IMR-90 (cell line): ENCODE measurements around the gene TUBA3E. TPM values are rescaled to one million over a fixed set of nuclear protein-coding genes. Genes with fewer than 3 reads are reported as not detected.

Experiments used
- ATAC-seq: fragments of 200-7000 bp; cut with Tn5 transposase; 2 replicates; pipeline ENCODE4 v1.9.1; 2020; ENCODE audit warnings: low read depth, mild to moderate bottlenecking, moderate library complexity
- BruUV-seq: library from RNA; stranded (reverse); fragments of 400-500 nt; replicated peaks from 2 replicates; lab custom pipeline; 2021; lab: Mats Ljungman, UMichigan
- CTCF ChIA-PET: fragments of 300-600 bp; formaldehyde crosslinking; extraction: SDS; loops from one replicate; lab custom pipeline; 2021; ENCODE audit warnings: antibody characterized with exemption; lab: Yijun Ruan, JAX
- POLR2A ChIA-PET: fragments of 300-600 bp; sonication (Branson Sonifier 250); formaldehyde crosslinking; loops from one replicate; lab custom pipeline; 2022; ENCODE audit warnings: antibody characterized with exemption; ENCODE audit not compliant: unreplicated experiment; lab: Charles Lee
- DNase-seq: peaks from one replicate; pipeline ENCODE4 v3.0.0; 2013
- H2AFZ ChIP-seq: replicated peaks from 2 replicates; pipeline ENCODE3; 2013; ENCODE audit warnings: low read length, mild to moderate bottlenecking; ENCODE audit not compliant: poor library complexity
- H2AK5ac ChIP-seq: 2 replicates; pipeline ENCODE4 v1.6.1; 2013; ENCODE audit warnings: low read depth, low read length, inconsistent platforms
- H2AK9ac ChIP-seq: replicated peaks from 2 replicates; pipeline ENCODE3; 2013; ENCODE audit warnings: mild to moderate bottlenecking, low read depth, low read length, moderate library complexity; ENCODE audit not compliant: poor library complexity
- H2BK120ac ChIP-seq: 2 replicates; pipeline ENCODE4 v1.6.1; 2013; ENCODE audit warnings: low read depth, low read length, inconsistent platforms
- H2BK15ac ChIP-seq: 3 replicates; pipeline ENCODE4 v1.6.1; 2013; ENCODE audit warnings: low read depth, low read length, inconsistent platforms
- H2BK20ac ChIP-seq: 2 replicates; pipeline ENCODE4 v1.6.1; 2013; ENCODE audit warnings: low read depth, mild to moderate bottlenecking, inconsistent platforms, low read length, moderate library complexity
- H2BK5ac ChIP-seq: 2 replicates; pipeline ENCODE4 v1.6.1; 2013; ENCODE audit warnings: mild to moderate bottlenecking, low read depth, low read length, inconsistent platforms; ENCODE audit not compliant: poor library complexity, severe bottlenecking
- H3K14ac ChIP-seq: replicated peaks from 2 replicates; pipeline ENCODE4 v1.6.1; 2013; ENCODE audit warnings: low read depth, low read length, inconsistent platforms
- H3K18ac ChIP-seq: 2 replicates; pipeline ENCODE4 v1.6.1; 2013; ENCODE audit warnings: low read depth, low read length, control low read depth
- H3K23ac ChIP-seq: 2 replicates; pipeline ENCODE4 v1.6.1; 2013; ENCODE audit warnings: low read depth, low read length, inconsistent platforms
- H3K27ac ChIP-seq: 2 replicates; pipeline ENCODE4 v1.5.1; 2013; ENCODE audit warnings: mild to moderate bottlenecking, control low read depth, low read length; ENCODE audit not compliant: insufficient read depth
- H3K27me3 ChIP-seq: 2 replicates; pipeline ENCODE4 v1.6.1; 2013; ENCODE audit warnings: low read length; ENCODE audit not compliant: control insufficient read depth, insufficient read depth
- H3K36me3 ChIP-seq: 2 replicates; pipeline ENCODE4 v1.6.1; 2013; ENCODE audit warnings: low read length, mixed read lengths; ENCODE audit not compliant: control insufficient read depth, insufficient read depth
- H3K4ac ChIP-seq: 2 replicates; pipeline ENCODE4 v1.6.1; 2013; ENCODE audit warnings: low read depth, low read length, inconsistent platforms
- H3K4me1 ChIP-seq: 2 replicates; pipeline ENCODE4 v1.6.1; 2013; ENCODE audit warnings: low read length, mixed read lengths; ENCODE audit not compliant: control insufficient read depth, insufficient read depth
- H3K4me2 ChIP-seq: 2 replicates; pipeline ENCODE4 v1.6.1; 2013; ENCODE audit warnings: low read depth, mild to moderate bottlenecking, control low read depth, low read length, moderate library complexity
- H3K4me3 ChIP-seq: 2 replicates; pipeline ENCODE4 v1.5.1; 2013; ENCODE audit warnings: low read depth, mild to moderate bottlenecking, control low read depth, low read length, moderate library complexity; ENCODE audit not compliant: insufficient read depth
- H3K56ac ChIP-seq: 2 replicates; pipeline ENCODE4 v1.6.1; 2013; ENCODE audit warnings: low read length, inconsistent platforms; ENCODE audit not compliant: insufficient read depth; ENCODE audit errors: extremely low read depth
- H3K79me1 ChIP-seq, 2 experiments: 2 replicates each; pipeline ENCODE4 v1.6.1; 2013; ENCODE audit warnings: low read length in 2 of 2, inconsistent platforms in 1 of 2, low read depth in 1 of 2
- H3K9ac ChIP-seq: 2 replicates; pipeline ENCODE4 v1.6.1; 2013; ENCODE audit warnings: low read depth, low read length, control low read depth
- H3K9me1 ChIP-seq: 2 replicates; pipeline ENCODE4 v1.6.1; 2013; ENCODE audit warnings: low read length, inconsistent platforms; ENCODE audit not compliant: insufficient read depth
- H3K9me3 ChIP-seq: 2 replicates; pipeline ENCODE4 v1.6.1; 2013; ENCODE audit warnings: low read length; ENCODE audit not compliant: control insufficient read depth, insufficient read depth
- H4K20me1 ChIP-seq: 2 replicates; pipeline ENCODE4 v1.6.1; 2013; ENCODE audit warnings: low read length, inconsistent platforms; ENCODE audit not compliant: insufficient read depth
- H4K5ac ChIP-seq: 2 replicates; pipeline ENCODE4 v1.6.1; 2013; ENCODE audit warnings: mild to moderate bottlenecking, low read depth, low read length, control low read depth
- H4K8ac ChIP-seq, 2 experiments: 2 replicates each; pipeline ENCODE4 v1.6.1; 2013; ENCODE audit warnings: low read depth in 2 of 2, low read length in 2 of 2, control low read depth in 1 of 2, inconsistent platforms in 1 of 2
- H4K91ac ChIP-seq: 2 replicates; pipeline ENCODE4 v1.6.1; 2013; ENCODE audit warnings: low read depth, low read length, inconsistent platforms; ENCODE audit not compliant: insufficient read depth
- BHLHE40 ChIP-seq: fragments of 150-350 bp; IDR thresholded peaks from 2 replicates; pipeline ENCODE4 v1.6.1; 2016; ENCODE audit warnings: mild to moderate bottlenecking, low read depth, low read length
- CEBPB ChIP-seq: IDR thresholded peaks from 2 replicates; pipeline ENCODE4 v1.6.1; 2012; ENCODE audit warnings: low read depth, low read length, improper control_type of control experiment
- CHD1 ChIP-seq: IDR thresholded peaks from 2 replicates; pipeline ENCODE4 v1.6.1; 2012; ENCODE audit warnings: low read depth, low read length, improper control_type of control experiment
- FOS ChIP-seq: fragments of 150-350 bp; IDR thresholded peaks from 2 replicates; pipeline ENCODE4 v1.6.1; 2016; ENCODE audit warnings: low read depth, low read length
- MAFK ChIP-seq: IDR thresholded peaks from 2 replicates; pipeline ENCODE4 v1.6.1; 2012; ENCODE audit warnings: low read depth, low read length, improper control_type of control experiment
- MAZ ChIP-seq: IDR thresholded peaks from 2 replicates; pipeline ENCODE4 v1.6.1; 2012; ENCODE audit warnings: low read depth, mild to moderate bottlenecking, low read length, improper control_type of control experiment, moderate library complexity, borderline replicate concordance
- MXI1 ChIP-seq: IDR thresholded peaks from 2 replicates; pipeline ENCODE4 v1.6.1; 2012; ENCODE audit warnings: low read depth, mild to moderate bottlenecking, low read length, moderate library complexity, borderline replicate concordance
- NFE2L2 ChIP-seq: fragments of 150-350 bp; IDR thresholded peaks from 2 replicates; pipeline ENCODE4 v1.6.1; 2016; ENCODE audit warnings: low read depth, mild to moderate bottlenecking, low read length
- POLR2A ChIP-seq: IDR thresholded peaks from 2 replicates; pipeline ENCODE4 v1.6.1; 2012; ENCODE audit warnings: mild to moderate bottlenecking, low read depth, low read length
- RAD21 ChIP-seq: IDR thresholded peaks from 2 replicates; pipeline ENCODE4 v1.6.1; 2012; ENCODE audit warnings: low read length, improper control_type of control experiment
- RCOR1 ChIP-seq: IDR thresholded peaks from 2 replicates; pipeline ENCODE4 v1.6.1; 2012; ENCODE audit warnings: mild to moderate bottlenecking, low read length, improper control_type of control experiment; ENCODE audit not compliant: insufficient replicate concordance
- RFX5 ChIP-seq: IDR thresholded peaks from 2 replicates; pipeline ENCODE4 v1.8.0; 2012; ENCODE audit warnings: low read depth, mild to moderate bottlenecking, low read length, moderate library complexity
- SMC3 ChIP-seq: fragments of 150-350 bp; IDR thresholded peaks from 2 replicates; pipeline ENCODE4 v1.6.1; 2016; ENCODE audit warnings: low read depth, mild to moderate bottlenecking, antibody characterized with exemption, low read length, moderate library complexity
- WGBS, 2 experiments: methylation state at CpG; one replicate each; pipeline versions ENCODE4 v1.1.5 to v1.1.7; 2013; ENCODE audit warnings: missing lambda C conversion rate in 2 of 2; ENCODE audit not compliant: insufficient read length in 1 of 2; ENCODE audit errors: extremely low coverage in 2 of 2; 5-methylcytosine and 5-hydroxymethylcytosine counted together
- dilution Hi-C: fragments of 300-500 bp; cut with HindIII; formaldehyde crosslinking; loops from one replicate; pipeline ENCODE4 v1.14.3; 2018; ENCODE audit warnings: low sequenced_read_pairs; ENCODE audit not compliant: unreplicated experiment
- in situ Hi-C: fragments of 300-500 bp; cut with MboI; formaldehyde crosslinking; loops from 3 replicates; pipeline ENCODE4 v1.14.3; 2019; ENCODE audit warnings: low sequenced_read_pairs, inconsistent platforms, mixed read lengths
- intact Hi-C: fragments of 100-400 bp; cut with micrococcal nuclease; formaldehyde crosslinking; loops from 2 replicates; pipeline ENCODE4 v1.10.0; 2022
- polyA plus RNA-seq, 3 experiments: library from polyadenylated mRNA; depleted of rRNA; stranded (reverse); fragments of >200 nt; gene quantifications; 2 replicates each; pipeline ENCODE4 v1.2.3, GENCODE V29; 2012; ENCODE audit warnings: low replicate concordance in 1 of 3
- total RNA-seq: library from RNA; depleted of rRNA; stranded (reverse); fragments of >200 nt; gene quantifications from 2 replicates; pipeline ENCODE4 v1.2.3, GENCODE V29; 2012
- TF ChIP-seq, protein P1 (sequence below): conservative IDR thresholded peaks from 2 replicates; pipeline ENCODE4 v1.5.1; 2012; ENCODE audit warnings: mild to moderate bottlenecking, low read depth, low read length, improper control_type of control experiment
- TF ChIP-seq, protein P2 (sequence below): fragments of 150-350 bp; IDR thresholded peaks from 2 replicates; pipeline ENCODE4 v1.6.1; 2016; ENCODE audit warnings: low read depth, mild to moderate bottlenecking, low read length, moderate library complexity, borderline replicate concordance
- TF ChIP-seq, protein P3 (sequence below): fragments of 150-350 bp; IDR thresholded peaks from 2 replicates; pipeline ENCODE4 v1.6.1; 2017; ENCODE audit warnings: mild to moderate bottlenecking, antibody characterized with exemption, low read length, low read depth

Gene TUBA3E
- total and polyA plus RNA-seq, 2 of the 4 experiments (the other 2 are of a cell fraction), result not detected

- no TSS peak for BruUV-seq
These were observed 35.3 kb downstream of the TUBA3E start for GRCh38 chr2:130162968-130163367.

More at GRCh38 chr2:130162968-130163367, 35.3 kb downstream of the TUBA3E start:
- no peak overlapping the region for H2AK5ac ChIP-seq
- H4K5ac ChIP-seq, result no peak overlapping the region
- H3K36me3 ChIP-seq, result peaks cover 40% of the 10 kb centered on the region
- no peak overlapping the region for H3K56ac ChIP-seq
- dilution Hi-C loops (no loop called here), in situ Hi-C loops (loop anchor here (25.0 kb wide), 1 partner anchor 1349 kb away; no protein-coding TSS in a partner anchor), intact Hi-C loops (no loop called here)
- no peak overlapping the region for H3K14ac ChIP-seq
- H3K79me1 ChIP-seq, result peaks cover 0 to 3% of the 10 kb centered on the region in 2 experiments; a peak in 1 of 4 replicates
- no peak overlapping the region for H3K4me3 ChIP-seq
- H3K4me1 ChIP-seq, result no peaks in the 10 kb centered on the region
- ATAC-seq (no peak), DNase-seq (no peak)
- WGBS, 2 experiments, result 98% methylated on average over 6 of the region's 9 CpGs; no CpG with 5 or more reads in 1 of the 2 experiments
- H3K27me3 ChIP-seq, result no peaks in the 10 kb centered on the region
- H3K4me2 ChIP-seq, result no peak overlapping the region
- no peak overlapping the region for H2AFZ ChIP-seq
- no peak overlapping the region for H4K91ac ChIP-seq
- no peak overlapping the region for H2BK20ac ChIP-seq
- H4K20me1 ChIP-seq, result no peaks in the 10 kb centered on the region
- H2BK120ac ChIP-seq, result no peak overlapping the region
- no peak overlapping the region for H3K23ac ChIP-seq
- no peak overlapping the region for H3K4ac ChIP-seq
- H2BK5ac ChIP-seq, result no peak overlapping the region
- no peak overlapping the region for H3K9ac ChIP-seq
- no peak overlapping the region for H3K18ac ChIP-seq
- no peaks in the 10 kb centered on the region for H3K9me1 ChIP-seq
- no peak overlapping the region for H3K27ac ChIP-seq
- POLR2A ChIA-PET, result no interaction called here
- no peak overlapping the region for H2AK9ac ChIP-seq
- H2BK15ac ChIP-seq, result no peak overlapping the region
- CTCF ChIA-PET, result no interaction called here
- no peak overlapping the region for H4K8ac ChIP-seq
- no peak for TF ChIP-seq SMC3
- TF ChIP-seq CEBPB, result no peak
- TF ChIP-seq RCOR1, result no peak
- TF ChIP-seq RAD21, result no peak
- TF ChIP-seq MAZ, result no peak
- TF ChIP-seq MAFK, result no peak
- no peak for TF ChIP-seq FOS
- TF ChIP-seq MXI1, result no peak
- no peak for TF ChIP-seq RFX5
- TF ChIP-seq NFE2L2, result no peak
- TF ChIP-seq POLR2A, result no peak
- TF ChIP-seq, protein P1, sequence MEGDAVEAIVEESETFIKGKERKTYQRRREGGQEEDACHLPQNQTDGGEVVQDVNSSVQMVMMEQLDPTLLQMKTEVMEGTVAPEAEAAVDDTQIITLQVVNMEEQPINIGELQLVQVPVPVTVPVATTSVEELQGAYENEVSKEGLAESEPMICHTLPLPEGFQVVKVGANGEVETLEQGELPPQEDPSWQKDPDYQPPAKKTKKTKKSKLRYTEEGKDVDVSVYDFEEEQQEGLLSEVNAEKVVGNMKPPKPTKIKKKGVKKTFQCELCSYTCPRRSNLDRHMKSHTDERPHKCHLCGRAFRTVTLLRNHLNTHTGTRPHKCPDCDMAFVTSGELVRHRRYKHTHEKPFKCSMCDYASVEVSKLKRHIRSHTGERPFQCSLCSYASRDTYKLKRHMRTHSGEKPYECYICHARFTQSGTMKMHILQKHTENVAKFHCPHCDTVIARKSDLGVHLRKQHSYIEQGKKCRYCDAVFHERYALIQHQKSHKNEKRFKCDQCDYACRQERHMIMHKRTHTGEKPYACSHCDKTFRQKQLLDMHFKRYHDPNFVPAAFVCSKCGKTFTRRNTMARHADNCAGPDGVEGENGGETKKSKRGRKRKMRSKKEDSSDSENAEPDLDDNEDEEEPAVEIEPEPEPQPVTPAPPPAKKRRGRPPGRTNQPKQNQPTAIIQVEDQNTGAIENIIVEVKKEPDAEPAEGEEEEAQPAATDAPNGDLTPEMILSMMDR, result no peak
- no peak for TF ChIP-seq CHD1
- no peak for TF ChIP-seq BHLHE40
- TF ChIP-seq, protein P2, sequence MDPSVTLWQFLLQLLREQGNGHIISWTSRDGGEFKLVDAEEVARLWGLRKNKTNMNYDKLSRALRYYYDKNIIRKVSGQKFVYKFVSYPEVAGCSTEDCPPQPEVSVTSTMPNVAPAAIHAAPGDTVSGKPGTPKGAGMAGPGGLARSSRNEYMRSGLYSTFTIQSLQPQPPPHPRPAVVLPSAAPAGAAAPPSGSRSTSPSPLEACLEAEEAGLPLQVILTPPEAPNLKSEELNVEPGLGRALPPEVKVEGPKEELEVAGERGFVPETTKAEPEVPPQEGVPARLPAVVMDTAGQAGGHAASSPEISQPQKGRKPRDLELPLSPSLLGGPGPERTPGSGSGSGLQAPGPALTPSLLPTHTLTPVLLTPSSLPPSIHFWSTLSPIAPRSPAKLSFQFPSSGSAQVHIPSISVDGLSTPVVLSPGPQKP, result no peak
- TF ChIP-seq, protein P3, sequence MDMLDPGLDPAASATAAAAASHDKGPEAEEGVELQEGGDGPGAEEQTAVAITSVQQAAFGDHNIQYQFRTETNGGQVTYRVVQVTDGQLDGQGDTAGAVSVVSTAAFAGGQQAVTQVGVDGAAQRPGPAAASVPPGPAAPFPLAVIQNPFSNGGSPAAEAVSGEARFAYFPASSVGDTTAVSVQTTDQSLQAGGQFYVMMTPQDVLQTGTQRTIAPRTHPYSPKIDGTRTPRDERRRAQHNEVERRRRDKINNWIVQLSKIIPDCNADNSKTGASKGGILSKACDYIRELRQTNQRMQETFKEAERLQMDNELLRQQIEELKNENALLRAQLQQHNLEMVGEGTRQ, result no peak
- H3K9me3 ChIP-seq, result no peaks in the 10 kb centered on the region
